Liver (tissue), 9 donors: ENCODE measurements around the gene ETAA1. TPM values are rescaled to one million over a fixed set of nuclear protein-coding genes. Genes with fewer than 3 reads are reported as not detected.

Source experiments
- DNase-seq: peaks from one replicate; pipeline ENCODE4 v3.0.0-alpha.2; 2017; ENCODE audit warnings: low spot score
- H3K27ac ChIP-seq, 2 donors: one replicate each; pipeline ENCODE4 v1.7.0; 2013; ENCODE audit warnings: inconsistent platforms in 2 of 2, low read length in 2 of 2, control low read depth in 1 of 2, low read depth in 1 of 2, mild to moderate bottlenecking in 1 of 2
- H3K27me3 ChIP-seq, 4 donors: one replicate each; pipeline versions ENCODE4 v1.6.1 to v1.7.0; 2013; ENCODE audit warnings: low read length in 3 of 4, inconsistent platforms in 1 of 4, mild to moderate bottlenecking in 1 of 4, moderate library complexity in 1 of 4; ENCODE audit not compliant: control insufficient read depth in 4 of 4, insufficient read depth in 4 of 4
- H3K36me3 ChIP-seq, 4 donors: one replicate each; pipeline versions ENCODE4 v1.6.1 to v1.7.0; 2013; ENCODE audit warnings: low read length in 3 of 4, mild to moderate bottlenecking in 3 of 4, low read depth in 1 of 4, moderate library complexity in 1 of 4; ENCODE audit not compliant: control insufficient read depth in 4 of 4, insufficient read depth in 3 of 4
- H3K4me1 ChIP-seq, 4 donors: one replicate each; pipeline versions ENCODE4 v1.6.1 to v1.7.0; 2013; ENCODE audit warnings: low read length in 3 of 4, mild to moderate bottlenecking in 3 of 4, moderate library complexity in 1 of 4; ENCODE audit not compliant: control insufficient read depth in 4 of 4, insufficient read depth in 4 of 4
- H3K4me3 ChIP-seq, 3 donors: one replicate each; pipeline versions ENCODE4 v1.6.1 to v1.7.0; 2013; ENCODE audit warnings: low read length in 3 of 3, control low read depth in 1 of 3, low read depth in 1 of 3, mild to moderate bottlenecking in 1 of 3
- H3K9ac ChIP-seq, 2 donors: one replicate each; pipeline ENCODE4 v1.7.0; 2013; ENCODE audit warnings: low read length in 2 of 2, mild to moderate bottlenecking in 2 of 2, moderate library complexity in 2 of 2, control low read depth in 1 of 2, low read depth in 1 of 2
- H3K9me3 ChIP-seq, 4 donors: one replicate each; pipeline versions ENCODE4 v1.6.1 to v1.7.0; 2013; ENCODE audit warnings: low read length in 3 of 4; ENCODE audit not compliant: control insufficient read depth in 4 of 4
- EGR1 ChIP-seq, 2 donors: IDR thresholded peaks; 2 replicates each; pipeline ENCODE4 v1.6.1; 2016 to 2018; ENCODE audit warnings: antibody characterized with exemption in 2 of 2, low read depth in 2 of 2
- FOXA1 ChIP-seq: IDR thresholded peaks from 2 replicates; pipeline ENCODE4 v1.6.1; 2016; ENCODE audit warnings: antibody characterized with exemption
- HNF4G ChIP-seq: IDR thresholded peaks from 2 replicates; pipeline ENCODE4 v1.6.1; 2016; ENCODE audit warnings: antibody characterized with exemption
- JUND ChIP-seq, 2 donors: IDR thresholded peaks; 2 replicates each; pipeline ENCODE4 v1.6.1; 2016; ENCODE audit warnings: antibody characterized with exemption in 2 of 2
- NR2F2 ChIP-seq: IDR thresholded peaks from 2 replicates; pipeline ENCODE4 v1.6.1; 2016; ENCODE audit warnings: antibody characterized with exemption
- RAD21 ChIP-seq, 2 donors: IDR thresholded peaks; 2 replicates each; pipeline ENCODE4 v1.6.1; 2016; ENCODE audit warnings: antibody characterized with exemption in 2 of 2, mild to moderate bottlenecking in 2 of 2
- RXRA ChIP-seq, 2 donors: IDR thresholded peaks; 2 replicates each; pipeline ENCODE4 v1.6.1; 2017 to 2018; ENCODE audit warnings: antibody characterized with exemption in 2 of 2, mild to moderate bottlenecking in 1 of 2
- SP1 ChIP-seq: IDR thresholded peaks from 2 replicates; pipeline ENCODE4 v1.6.1; 2018; ENCODE audit warnings: antibody characterized with exemption, mild to moderate bottlenecking
- TAF1 ChIP-seq: conservative IDR thresholded peaks from 2 replicates; pipeline ENCODE4 v1.6.1; 2016; ENCODE audit warnings: antibody characterized with exemption, mild to moderate bottlenecking
- YY1 ChIP-seq: IDR thresholded peaks from 2 replicates; pipeline ENCODE4 v1.6.1; 2016; ENCODE audit warnings: antibody characterized with exemption, mild to moderate bottlenecking
- WGBS: extraction: QIAGEN DNeasy Blood & Tissue Kit; methylation state at CpG from one replicate; pipeline ENCODE4 v1.1.7; 2013; 5-methylcytosine and 5-hydroxymethylcytosine counted together
- polyA plus RNA-seq, 2 donors: library from polyadenylated mRNA; stranded (reverse) in 1 of 2; unstranded in 1 of 2; fragments of 200-250 nt in 1 of 2; fragments of >200 nt in 1 of 2; fragmentation: Nextera tagmentation in 1 of 2; extraction: Ambion mirVana in 1 of 2; gene quantifications; one replicate each; pipeline versions ENCODE4 v1.2.1 to v1.2.3, GENCODE V29; 2013 to 2015
- total RNA-seq, 2 donors: library from RNA; depleted of rRNA; stranded (reverse); fragments of >200 nt; gene quantifications; one replicate each; pipeline ENCODE4 v1.2.3, GENCODE V29; 2014
- TF ChIP-seq, protein P1 (sequence below): IDR thresholded peaks from 2 replicates; pipeline ENCODE4 v1.6.1; 2016; ENCODE audit warnings: antibody characterized with exemption
- TF ChIP-seq, protein P2 (sequence below): IDR thresholded peaks from 2 replicates; pipeline ENCODE4 v1.6.1; 2016; ENCODE audit warnings: antibody characterized with exemption
- TF ChIP-seq, protein P3 (sequence below): fragments of 150-350 bp; IDR thresholded peaks from 2 replicates; pipeline ENCODE4 v1.5.1; 2017; ENCODE audit warnings: improper control_type of control experiment, low read depth, low read length; ENCODE audit not compliant: missing input control
- TF ChIP-seq, protein P4 (sequence below): IDR thresholded peaks from 2 replicates; pipeline ENCODE4 v1.6.1; 2016; ENCODE audit warnings: antibody characterized with exemption, mild to moderate bottlenecking
- TF ChIP-seq, protein P5 (sequence below): IDR thresholded peaks from 2 replicates; pipeline ENCODE4 v1.6.1; 2016; ENCODE audit warnings: antibody characterized with exemption
- donor health status: healthy.
- donor health status: healthy.
- donor health status: healthy.
- donor health status: healthy.
- donor health status: healthy.

Gene ETAA1
- total and polyA plus RNA-seq, 4 donors = 2.9 to 7.7 (median 4.9) TPM

DNA sequence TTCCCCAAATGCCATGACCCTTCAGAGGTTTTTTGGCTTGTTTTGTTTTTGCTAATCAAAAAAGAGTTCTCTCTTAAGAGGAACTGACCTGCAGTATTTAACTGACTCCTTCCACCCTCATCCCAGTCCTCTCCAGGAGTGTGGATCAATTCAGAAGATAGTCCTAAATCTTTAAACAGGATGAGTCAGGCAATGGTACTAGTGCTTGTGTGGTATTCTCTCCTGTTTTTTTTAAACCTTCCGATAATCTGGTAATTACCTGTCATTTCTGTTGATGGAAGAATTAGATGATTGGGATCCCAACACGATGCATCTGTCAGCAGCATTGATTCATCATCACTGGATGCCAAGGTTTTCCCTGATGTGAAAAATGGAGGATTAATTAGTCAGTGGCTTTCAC is 41.2 kb downstream of the ETAA1 start:
- 85% methylated on average over 2 of the region's 2 CpGs for WGBS
- DNase-seq = no peak

DNA sequence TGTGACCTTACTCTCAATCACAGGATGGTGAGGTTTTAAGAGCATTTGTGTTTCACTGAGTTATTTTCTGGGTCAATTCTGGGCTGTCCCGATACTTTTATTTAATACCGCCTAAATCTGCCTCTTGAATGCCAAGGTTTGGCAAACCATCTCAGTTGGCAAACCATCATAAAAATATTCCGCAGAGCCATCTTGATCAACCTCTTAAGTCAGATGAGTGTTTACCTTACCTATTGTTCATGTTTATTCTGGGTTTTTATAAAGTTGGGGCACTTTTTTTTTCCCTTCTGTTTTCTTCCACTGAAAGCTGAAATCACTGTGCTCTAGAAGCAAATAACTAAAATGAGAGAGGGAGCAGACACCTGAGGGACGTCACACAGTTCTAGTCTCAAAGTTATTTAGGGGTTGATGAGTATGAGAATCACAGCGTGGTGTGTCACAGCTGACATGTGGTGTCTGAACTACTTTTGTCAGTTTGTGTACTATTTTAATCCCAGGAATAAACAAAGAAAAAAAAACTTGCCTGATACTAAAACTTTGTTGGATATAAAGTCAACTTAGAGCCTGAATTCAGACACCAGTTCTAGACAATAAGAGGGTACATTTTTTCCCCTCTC is 48.6 kb downstream of the ETAA1 start:
- TF ChIP-seq, protein P1, sequence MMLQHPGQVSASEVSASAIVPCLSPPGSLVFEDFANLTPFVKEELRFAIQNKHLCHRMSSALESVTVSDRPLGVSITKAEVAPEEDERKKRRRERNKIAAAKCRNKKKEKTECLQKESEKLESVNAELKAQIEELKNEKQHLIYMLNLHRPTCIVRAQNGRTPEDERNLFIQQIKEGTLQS = no peak
- TF ChIP-seq, protein P2, sequence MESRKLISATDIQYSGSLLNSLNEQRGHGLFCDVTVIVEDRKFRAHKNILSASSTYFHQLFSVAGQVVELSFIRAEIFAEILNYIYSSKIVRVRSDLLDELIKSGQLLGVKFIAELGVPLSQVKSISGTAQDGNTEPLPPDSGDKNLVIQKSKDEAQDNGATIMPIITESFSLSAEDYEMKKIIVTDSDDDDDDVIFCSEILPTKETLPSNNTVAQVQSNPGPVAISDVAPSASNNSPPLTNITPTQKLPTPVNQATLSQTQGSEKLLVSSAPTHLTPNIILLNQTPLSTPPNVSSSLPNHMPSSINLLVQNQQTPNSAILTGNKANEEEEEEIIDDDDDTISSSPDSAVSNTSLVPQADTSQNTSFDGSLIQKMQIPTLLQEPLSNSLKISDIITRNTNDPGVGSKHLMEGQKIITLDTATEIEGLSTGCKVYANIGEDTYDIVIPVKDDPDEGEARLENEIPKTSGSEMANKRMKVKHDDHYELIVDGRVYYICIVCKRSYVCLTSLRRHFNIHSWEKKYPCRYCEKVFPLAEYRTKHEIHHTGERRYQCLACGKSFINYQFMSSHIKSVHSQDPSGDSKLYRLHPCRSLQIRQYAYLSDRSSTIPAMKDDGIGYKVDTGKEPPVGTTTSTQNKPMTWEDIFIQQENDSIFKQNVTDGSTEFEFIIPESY = no peak
- TF ChIP-seq, protein P3, sequence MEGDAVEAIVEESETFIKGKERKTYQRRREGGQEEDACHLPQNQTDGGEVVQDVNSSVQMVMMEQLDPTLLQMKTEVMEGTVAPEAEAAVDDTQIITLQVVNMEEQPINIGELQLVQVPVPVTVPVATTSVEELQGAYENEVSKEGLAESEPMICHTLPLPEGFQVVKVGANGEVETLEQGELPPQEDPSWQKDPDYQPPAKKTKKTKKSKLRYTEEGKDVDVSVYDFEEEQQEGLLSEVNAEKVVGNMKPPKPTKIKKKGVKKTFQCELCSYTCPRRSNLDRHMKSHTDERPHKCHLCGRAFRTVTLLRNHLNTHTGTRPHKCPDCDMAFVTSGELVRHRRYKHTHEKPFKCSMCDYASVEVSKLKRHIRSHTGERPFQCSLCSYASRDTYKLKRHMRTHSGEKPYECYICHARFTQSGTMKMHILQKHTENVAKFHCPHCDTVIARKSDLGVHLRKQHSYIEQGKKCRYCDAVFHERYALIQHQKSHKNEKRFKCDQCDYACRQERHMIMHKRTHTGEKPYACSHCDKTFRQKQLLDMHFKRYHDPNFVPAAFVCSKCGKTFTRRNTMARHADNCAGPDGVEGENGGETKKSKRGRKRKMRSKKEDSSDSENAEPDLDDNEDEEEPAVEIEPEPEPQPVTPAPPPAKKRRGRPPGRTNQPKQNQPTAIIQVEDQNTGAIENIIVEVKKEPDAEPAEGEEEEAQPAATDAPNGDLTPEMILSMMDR = no peak
- TF ChIP-seq, protein P4, sequence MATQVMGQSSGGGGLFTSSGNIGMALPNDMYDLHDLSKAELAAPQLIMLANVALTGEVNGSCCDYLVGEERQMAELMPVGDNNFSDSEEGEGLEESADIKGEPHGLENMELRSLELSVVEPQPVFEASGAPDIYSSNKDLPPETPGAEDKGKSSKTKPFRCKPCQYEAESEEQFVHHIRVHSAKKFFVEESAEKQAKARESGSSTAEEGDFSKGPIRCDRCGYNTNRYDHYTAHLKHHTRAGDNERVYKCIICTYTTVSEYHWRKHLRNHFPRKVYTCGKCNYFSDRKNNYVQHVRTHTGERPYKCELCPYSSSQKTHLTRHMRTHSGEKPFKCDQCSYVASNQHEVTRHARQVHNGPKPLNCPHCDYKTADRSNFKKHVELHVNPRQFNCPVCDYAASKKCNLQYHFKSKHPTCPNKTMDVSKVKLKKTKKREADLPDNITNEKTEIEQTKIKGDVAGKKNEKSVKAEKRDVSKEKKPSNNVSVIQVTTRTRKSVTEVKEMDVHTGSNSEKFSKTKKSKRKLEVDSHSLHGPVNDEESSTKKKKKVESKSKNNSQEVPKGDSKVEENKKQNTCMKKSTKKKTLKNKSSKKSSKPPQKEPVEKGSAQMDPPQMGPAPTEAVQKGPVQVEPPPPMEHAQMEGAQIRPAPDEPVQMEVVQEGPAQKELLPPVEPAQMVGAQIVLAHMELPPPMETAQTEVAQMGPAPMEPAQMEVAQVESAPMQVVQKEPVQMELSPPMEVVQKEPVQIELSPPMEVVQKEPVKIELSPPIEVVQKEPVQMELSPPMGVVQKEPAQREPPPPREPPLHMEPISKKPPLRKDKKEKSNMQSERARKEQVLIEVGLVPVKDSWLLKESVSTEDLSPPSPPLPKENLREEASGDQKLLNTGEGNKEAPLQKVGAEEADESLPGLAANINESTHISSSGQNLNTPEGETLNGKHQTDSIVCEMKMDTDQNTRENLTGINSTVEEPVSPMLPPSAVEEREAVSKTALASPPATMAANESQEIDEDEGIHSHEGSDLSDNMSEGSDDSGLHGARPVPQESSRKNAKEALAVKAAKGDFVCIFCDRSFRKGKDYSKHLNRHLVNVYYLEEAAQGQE = no peak
- TF ChIP-seq SP1 (no peak), RXRA (IDR thresholded peaks at IDR 0.05) (no peak), EGR1 (IDR thresholded peaks at IDR 0.05; ENCODE audit: low read depth in 2 of 2) (no peak)
- Histone ChIP-seq H3K9me3 (no peaks in the 10 kb centered on the region), H3K4me3 (no peak overlapping the region), H3K9ac (no peak overlapping the region), H3K4me1 (no peaks in the 10 kb centered on the region), H3K27me3 (no peaks in the 10 kb centered on the region), H3K27ac (no peak overlapping the region), H3K36me3 (no peaks in the 10 kb centered on the region)
- whole genome bisulfite sequencing = 74% methylated on average over 5 of the region's 5 CpGs
- DNase-seq = no peak

More for the DNA sequence above, 41.2 kb downstream of the ETAA1 start:
- TF ChIP-seq FOXA1 (no peak), NR2F2 (no peak), HNF4G (no peak), RAD21 (IDR thresholded peaks at IDR 0.05) (no peak), YY1 (no peak), TAF1 (no peak), EGR1 (IDR thresholded peaks at IDR 0.05; ENCODE audit: low read depth in 2 of 2) (no peak), RXRA (IDR thresholded peaks at IDR 0.05) (no peak), JUND (IDR thresholded peaks at IDR 0.05) (no peak)
- TF ChIP-seq, protein P3 = no peak
- TF ChIP-seq, protein P1 = no peak
- TF ChIP-seq, protein P5, sequence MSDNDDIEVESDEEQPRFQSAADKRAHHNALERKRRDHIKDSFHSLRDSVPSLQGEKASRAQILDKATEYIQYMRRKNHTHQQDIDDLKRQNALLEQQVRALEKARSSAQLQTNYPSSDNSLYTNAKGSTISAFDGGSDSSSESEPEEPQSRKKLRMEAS = no peak
- Histone ChIP-seq H3K4me1 (no peaks in the 10 kb centered on the region), H3K9me3 (no peaks in the 10 kb centered on the region), H3K9ac (no peak overlapping the region), H3K27ac (no peak overlapping the region), H3K27me3 (peaks cover 0 to 6% (median 0%) of the 10 kb centered on the region in 4 donors), H3K4me3 (no peak overlapping the region), H3K36me3 (no peaks in the 10 kb centered on the region)
